Neuron (in vitro differentiated cells): ENCODE data around the gene GALNS.

Source experiments
- H2AFZ ChIP-seq: one replicate; pipeline ENCODE4 v1.6.1; 2013; ENCODE audit warnings: low read depth, mild to moderate bottlenecking, inconsistent platforms, low read length, moderate library complexity
- H3K27me3 ChIP-seq: one replicate; pipeline ENCODE4 v1.6.1; 2013; ENCODE audit warnings: low read length; ENCODE audit not compliant: insufficient read depth
- H3K36me3 ChIP-seq: one replicate; pipeline ENCODE4 v1.6.1; 2013; ENCODE audit warnings: low read length; ENCODE audit not compliant: insufficient read depth
- H3K4me1 ChIP-seq: one replicate; pipeline ENCODE4 v1.6.1; 2013; ENCODE audit warnings: low read length; ENCODE audit not compliant: insufficient read depth
- H3K4me3 ChIP-seq: 2 replicates; pipeline ENCODE4 v1.5.1; 2013; ENCODE audit warnings: mild to moderate bottlenecking, low read length, moderate library complexity
- H3K9me3 ChIP-seq: one replicate; pipeline ENCODE4 v1.6.1; 2013; ENCODE audit warnings: low read length

GALNS gene

DNA sequence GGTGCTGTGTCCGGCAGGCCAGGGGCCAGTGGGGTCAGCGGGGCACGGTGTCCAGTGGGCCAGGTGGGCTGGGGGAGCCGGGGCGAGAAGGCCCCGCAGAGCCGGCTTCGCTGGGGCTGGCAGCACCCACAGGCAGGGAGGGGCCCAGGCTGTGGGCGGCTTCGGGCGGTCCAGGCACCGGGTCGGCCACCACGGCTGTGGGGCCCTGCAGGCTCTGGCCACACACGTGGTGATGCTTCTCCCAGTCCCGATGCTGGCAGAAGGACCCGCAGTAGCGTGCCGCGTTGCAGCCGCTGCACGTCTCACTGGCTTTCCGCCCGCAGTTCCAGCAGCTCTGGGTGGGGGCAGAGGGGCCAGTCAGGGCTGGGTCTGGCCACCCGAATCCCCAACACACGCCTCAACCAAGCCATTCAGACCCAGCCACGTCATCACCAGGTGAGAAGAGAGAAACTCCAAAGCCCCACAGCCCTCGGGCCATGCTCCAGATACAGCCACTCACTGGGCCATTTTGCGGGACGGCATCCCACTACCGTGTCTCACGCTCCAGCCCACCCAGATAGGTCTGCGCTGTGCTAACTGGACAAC, 20.3 kb upstream of the GALNS start:
- peaks cover 24% of the 10 kb centered on the region for H3K27me3 ChIP-seq
- H3K9me3 ChIP-seq = no peaks in the 10 kb centered on the region
- no peak overlapping the region for H2AFZ ChIP-seq
- H3K4me3 ChIP-seq = no peak overlapping the region
- no peaks in the 10 kb centered on the region for H3K36me3 ChIP-seq
- peaks cover 7% of the 10 kb centered on the region for H3K4me1 ChIP-seq

DNA sequence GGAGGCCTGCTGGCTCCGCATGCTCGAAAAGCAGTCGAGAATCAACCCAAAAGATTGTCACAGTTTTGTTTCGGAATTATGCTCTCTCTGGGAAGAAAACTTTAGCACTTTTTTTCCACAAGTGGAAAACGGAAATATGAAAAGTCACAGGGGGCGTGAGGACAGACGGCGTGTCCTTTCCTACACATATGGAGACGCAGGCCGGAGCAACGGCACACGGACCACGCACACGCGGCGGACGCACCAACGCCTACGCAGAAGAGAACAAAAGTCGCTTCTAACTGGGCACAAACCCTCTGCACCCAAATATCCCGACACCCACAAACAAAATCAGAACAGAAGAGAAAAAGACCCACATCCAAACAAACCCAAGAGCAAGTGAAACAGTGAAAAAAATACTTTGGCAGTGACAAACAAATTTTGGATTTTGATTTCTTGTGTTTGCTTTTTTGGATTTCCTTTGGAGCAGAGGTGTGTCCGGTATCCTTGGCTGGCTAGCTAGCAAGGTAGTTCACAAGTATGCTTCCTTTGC, 19.0 kb upstream of the GALNS start:
- Histone ChIP-seq H2AFZ (no peak overlapping the region), H3K36me3 (no peaks in the 10 kb centered on the region), H3K27me3 (peaks cover 31% of the 10 kb centered on the region), H3K4me1 (peaks cover 7% of the 10 kb centered on the region), H3K9me3 (no peaks in the 10 kb centered on the region), H3K4me3 (no peak overlapping the region)

DNA sequence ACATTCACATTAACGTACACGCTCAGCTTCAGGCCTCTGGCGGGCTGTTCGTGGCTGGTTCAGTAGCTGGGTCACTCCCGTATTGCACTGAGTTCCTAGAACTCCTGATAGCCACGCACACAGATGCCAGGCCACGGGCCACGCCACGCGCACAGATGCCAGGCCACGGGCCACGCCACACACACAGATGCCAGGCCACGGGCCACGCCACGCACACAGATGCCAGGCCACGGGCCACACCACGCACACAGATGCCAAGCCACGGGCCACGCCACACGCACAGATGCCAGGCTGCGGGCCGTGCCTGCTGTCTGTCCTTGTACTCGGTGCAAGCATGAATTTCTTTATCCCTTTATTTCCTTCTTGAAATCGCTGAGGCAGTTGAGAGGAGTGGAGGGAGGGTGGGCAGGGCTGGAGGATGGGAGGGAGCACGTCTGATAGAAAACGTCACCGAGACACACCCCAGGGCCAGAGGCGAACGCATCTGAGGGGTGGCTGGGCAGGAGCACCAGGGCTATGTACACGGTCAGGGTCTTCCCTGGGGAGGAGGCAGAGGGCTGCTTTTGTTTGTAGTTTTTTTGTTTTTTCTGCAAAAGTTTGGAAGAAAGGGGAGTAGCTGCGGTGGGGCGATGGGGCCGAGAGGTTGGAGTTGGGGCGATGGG, 18.3 kb upstream of the GALNS start:
- H3K9me3 ChIP-seq = no peaks in the 10 kb centered on the region
- H3K4me1 ChIP-seq = no peaks in the 10 kb centered on the region
- no peaks in the 10 kb centered on the region for H3K36me3 ChIP-seq
- peaks cover 37% of the 10 kb centered on the region for H3K27me3 ChIP-seq
- H3K4me3 ChIP-seq = no peak overlapping the region
- no peak overlapping the region for H2AFZ ChIP-seq

DNA sequence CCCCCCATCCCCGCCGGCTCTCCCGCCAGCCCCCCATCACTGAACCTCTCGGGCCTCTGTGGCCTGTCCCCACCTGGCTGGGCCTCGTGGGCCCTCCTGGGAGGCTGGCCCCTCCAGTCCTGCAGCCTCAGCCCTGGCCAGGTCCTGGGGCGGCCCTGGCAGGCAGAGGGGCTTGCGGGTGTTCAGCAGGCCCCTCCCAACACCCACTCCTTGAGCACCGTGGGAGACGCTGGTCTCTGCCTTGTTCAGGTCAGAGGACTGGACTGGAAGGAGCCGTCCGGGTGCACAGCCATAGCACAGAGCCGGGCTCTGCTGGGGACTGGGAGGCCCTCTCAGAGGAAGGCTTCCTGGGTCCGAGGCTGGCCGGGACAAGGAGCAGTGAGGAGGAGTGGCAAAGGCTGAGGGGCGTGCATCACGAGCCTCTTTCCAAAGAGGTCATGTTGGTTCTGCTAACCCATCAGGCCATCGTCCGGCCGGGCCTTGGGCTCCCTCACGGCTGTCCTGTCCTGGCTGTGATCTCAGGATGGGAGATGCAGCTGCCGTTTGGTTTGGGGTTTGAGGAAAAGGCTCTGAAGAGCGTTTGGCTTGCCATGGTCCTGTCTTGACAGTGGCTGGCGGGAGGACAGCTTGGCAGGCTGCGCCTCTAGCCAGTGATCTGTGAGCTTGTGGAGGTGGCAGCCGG, 16.0 kb upstream of the GALNS start:
- Histone ChIP-seq H3K27me3 (peaks cover 51% of the 10 kb centered on the region), H2AFZ (no peak overlapping the region), H3K4me3 (no peak overlapping the region), H3K36me3 (no peaks in the 10 kb centered on the region), H3K9me3 (no peaks in the 10 kb centered on the region), H3K4me1 (no peaks in the 10 kb centered on the region)

DNA sequence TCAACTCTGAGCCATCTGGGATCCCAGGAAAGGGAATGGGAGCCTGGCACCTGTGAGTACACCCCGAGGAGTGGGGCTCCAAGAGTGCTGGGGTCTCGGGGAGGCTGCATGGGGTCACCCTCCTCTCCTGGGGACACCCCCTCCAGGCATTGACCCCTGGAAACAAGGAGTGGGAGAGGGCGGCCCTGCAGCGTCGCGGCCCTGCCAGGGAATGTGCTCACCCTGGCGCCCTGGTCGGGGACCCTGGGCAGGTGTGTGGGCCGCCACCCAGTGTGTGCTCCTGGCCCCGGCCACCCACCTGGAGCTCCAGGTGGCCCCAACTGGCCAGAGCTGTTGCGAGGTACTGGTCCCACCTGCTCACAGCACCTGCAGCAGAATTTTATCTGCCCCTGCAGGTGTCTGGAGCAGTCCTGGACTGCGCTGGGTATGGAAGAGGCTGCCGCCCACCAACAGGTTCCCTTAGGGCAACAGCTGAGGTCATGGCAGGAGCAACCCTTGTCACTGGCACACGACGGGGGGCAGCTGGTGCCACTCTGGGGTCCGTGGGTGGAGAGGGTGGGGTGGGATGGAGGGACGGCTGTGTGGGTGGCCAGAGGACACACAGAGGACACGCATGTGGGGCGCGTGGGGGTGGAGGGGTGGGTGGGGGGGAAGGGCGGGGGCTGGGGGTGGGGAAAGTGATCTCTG, 15.1 kb upstream of the GALNS start:
- no peaks in the 10 kb centered on the region for H3K36me3 ChIP-seq
- H3K27me3 ChIP-seq = peaks cover 51% of the 10 kb centered on the region
- H3K9me3 ChIP-seq = no peaks in the 10 kb centered on the region
- H2AFZ ChIP-seq = no peak overlapping the region
- no peak overlapping the region for H3K4me3 ChIP-seq
- no peaks in the 10 kb centered on the region for H3K4me1 ChIP-seq

DNA sequence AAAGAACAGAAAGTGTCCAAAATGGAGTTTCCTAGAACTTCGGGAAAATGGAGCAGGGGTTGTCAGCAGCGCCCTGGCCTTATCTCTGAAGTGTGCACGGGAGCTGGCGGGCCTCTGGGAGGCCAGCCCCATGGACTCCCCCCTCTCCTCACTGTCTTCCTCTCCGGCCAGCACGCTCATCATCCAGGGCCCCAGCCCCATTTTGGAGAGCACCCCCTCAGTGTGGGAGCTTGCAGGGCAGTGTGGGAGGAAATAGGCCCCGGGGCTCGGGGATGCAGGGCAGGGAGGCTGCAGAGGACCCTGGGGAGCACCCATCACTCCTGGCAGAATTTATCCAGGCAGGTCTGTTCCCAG, 14.6 kb upstream of the GALNS start:
- Histone ChIP-seq H3K4me3 (no peak overlapping the region), H3K36me3 (no peaks in the 10 kb centered on the region), H3K4me1 (no peaks in the 10 kb centered on the region), H2AFZ (no peak overlapping the region), H3K9me3 (no peaks in the 10 kb centered on the region), H3K27me3 (peaks cover 54% of the 10 kb centered on the region)

DNA sequence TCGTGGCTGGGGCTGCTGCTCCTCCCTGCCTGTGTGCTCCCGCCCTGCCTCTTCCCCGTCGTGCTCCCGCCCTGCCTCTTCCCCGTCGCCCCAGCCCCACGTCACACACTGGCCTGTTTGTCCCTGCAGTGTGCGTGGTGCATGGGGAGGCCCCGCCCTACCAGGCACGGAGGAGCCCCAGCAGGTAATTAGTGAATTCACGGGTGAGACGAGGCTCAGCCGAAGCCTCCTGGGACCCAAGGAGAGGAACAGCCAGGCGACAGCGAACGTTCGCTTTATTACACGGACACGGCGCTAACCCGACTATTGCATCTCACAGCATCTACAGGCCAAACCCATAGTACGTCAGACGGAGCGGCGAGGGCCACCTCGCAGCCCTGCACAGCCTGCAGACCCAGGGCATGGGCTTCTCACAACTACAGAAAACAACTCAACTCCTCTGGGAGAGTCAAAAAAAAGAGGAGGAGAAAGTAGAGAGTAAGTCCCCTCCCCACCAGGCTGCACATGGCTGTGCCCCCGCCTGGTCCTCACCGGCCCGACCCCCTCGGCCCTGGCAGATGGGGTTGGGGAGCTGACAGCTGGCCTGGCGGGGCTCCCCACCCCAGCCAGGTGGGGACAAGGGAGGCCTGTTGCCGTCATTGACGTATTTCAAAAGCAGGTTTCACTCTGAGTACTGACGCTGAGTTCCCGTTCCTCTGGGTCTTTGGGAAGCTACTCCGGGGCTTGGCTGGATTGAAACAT, 14.0 kb upstream of the GALNS start:
- no peak overlapping the region for H2AFZ ChIP-seq
- no peaks in the 10 kb centered on the region for H3K4me1 ChIP-seq
- H3K4me3 ChIP-seq = no peak overlapping the region
- H3K27me3 ChIP-seq = peaks cover 58% of the 10 kb centered on the region
- no peaks in the 10 kb centered on the region for H3K36me3 ChIP-seq
- no peaks in the 10 kb centered on the region for H3K9me3 ChIP-seq

DNA sequence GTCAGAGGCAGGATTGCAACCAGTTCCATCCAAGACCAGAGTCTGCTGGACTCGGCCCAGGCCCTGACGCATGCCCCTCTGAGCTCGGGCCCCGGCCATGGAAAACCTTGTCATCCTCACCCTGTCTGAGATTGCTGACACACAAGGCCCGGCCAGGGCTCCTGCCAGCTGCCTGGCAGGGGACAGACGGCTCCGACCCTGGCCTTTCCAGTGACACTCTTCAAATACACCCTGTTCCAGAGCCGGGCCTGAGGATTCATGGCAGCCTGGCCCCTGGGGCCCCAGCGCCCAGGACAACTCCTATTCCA, 12.9 kb upstream of the GALNS start:
- no peak overlapping the region for H2AFZ ChIP-seq
- H3K36me3 ChIP-seq = no peaks in the 10 kb centered on the region
- no peaks in the 10 kb centered on the region for H3K4me1 ChIP-seq
- no peaks in the 10 kb centered on the region for H3K9me3 ChIP-seq
- no peak overlapping the region for H3K4me3 ChIP-seq
- H3K27me3 ChIP-seq = peaks cover 56% of the 10 kb centered on the region

DNA sequence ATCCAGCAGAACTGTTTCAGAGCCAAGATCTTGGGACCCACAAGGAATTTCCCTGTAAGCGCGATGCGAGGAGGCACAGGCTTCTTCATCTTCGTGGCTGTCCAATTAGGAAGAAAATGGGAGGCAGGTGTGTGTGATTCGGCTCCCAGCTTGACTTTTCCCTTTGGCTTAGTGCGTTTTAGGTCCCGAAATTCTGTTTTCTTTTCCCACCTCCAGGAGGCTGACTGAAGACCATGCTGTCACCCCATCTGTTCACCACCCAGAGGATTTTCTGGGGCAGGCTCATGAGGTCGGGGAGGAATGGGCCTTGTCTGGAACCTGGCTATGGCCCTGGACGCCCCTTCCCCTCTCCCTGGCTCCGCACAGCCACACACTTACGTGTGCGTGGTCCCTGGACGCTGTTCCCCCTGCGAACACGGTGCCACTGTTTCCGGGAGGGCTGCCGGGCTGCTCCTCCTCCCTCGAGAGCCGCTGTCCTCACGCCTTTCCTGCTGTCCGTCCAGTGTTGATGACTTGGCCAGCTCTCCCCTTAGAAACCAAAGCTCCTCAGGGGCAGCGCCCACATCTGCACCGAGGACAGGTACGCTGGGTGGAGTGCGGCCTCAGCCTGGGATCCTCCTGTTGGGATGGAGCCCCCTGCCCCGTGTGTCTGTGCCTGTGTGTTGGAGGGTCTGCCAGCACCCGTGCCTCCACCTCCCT, 12.4 kb upstream of the GALNS start:
- peaks cover 56% of the 10 kb centered on the region for H3K27me3 ChIP-seq
- H3K36me3 ChIP-seq = no peaks in the 10 kb centered on the region
- no peak overlapping the region for H2AFZ ChIP-seq
- no peaks in the 10 kb centered on the region for H3K9me3 ChIP-seq
- H3K4me1 ChIP-seq = no peaks in the 10 kb centered on the region
- no peak overlapping the region for H3K4me3 ChIP-seq

DNA sequence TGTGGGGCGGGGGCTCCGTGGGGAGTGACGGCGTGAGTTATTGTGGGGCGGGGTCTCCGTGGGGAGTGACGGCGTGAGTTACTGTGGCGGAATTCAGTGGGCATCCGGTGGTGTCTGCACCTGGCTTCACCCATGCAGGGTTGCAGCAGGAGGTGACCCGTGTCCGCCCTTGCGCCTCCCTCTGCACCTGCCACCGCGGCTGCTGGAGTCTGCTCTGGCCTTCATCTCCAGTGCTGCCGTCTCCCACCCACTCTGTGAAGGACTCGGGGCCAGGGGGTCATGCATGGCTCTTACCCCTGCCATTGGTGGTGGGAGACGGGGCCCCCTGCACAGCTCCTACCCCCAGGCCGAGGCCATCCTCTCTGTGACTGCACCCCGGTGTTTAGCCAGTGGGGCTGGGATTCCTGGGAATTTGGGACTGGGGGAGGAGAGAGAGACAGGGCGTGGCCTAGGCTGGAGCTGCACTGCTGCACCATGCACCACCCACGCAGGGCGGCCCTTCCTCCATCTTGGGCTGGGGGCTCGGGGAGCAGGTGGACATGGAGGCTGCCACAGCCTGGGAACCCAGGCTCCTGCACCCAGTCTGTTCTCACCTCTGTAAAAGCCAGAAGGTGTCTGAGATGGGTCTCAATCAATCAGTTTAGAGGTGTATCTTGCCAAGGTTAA, 11.0 kb upstream of the GALNS start:
- Histone ChIP-seq H2AFZ (no peak overlapping the region), H3K9me3 (no peaks in the 10 kb centered on the region), H3K4me3 (no peak overlapping the region), H3K27me3 (peaks cover 49% of the 10 kb centered on the region), H3K36me3 (no peaks in the 10 kb centered on the region), H3K4me1 (no peaks in the 10 kb centered on the region)

DNA sequence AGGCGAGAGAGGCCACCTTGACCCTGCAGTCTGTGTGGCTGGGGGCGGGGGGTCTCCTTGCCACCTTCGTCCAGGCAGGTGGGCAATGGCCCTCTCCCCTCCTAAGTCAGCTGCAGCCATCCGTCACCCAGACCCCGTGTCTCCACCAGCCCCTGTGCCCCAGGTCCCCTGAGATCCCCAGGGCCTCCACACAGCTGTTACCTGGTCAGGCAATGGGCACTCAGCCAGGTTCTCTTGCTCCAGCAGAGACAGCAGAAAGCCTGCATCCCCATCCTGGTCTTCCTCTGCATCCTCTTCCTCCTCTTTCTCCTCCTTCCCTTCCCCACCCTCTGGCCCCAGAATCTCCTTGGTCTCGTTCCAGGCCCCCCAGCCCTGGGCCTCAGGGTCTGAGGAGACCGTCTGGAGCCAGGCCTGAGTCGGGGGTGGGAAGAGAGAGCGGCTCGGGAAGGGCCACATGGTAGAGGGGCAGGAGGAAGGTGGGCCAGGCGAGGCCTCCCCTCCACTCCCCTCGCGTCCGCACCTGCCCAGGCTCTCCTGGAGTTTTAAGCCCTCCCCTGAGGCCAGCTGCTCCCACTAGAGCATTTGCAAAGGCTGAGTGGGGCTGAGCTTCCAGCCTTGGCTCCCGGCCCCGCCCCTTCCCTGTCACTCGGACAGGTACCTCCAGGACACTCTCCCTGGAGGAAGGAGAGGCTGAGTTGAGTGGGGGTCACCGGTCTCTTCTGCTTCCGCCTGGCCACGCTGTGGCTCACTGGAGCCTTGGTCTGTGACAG, 9.6 kb upstream of the GALNS start, which contains the start of gene PABPN1L:
TSS of gene PABPN1L (minus strand) at position 510 of the 770 bp plus-strand sequence. CDS start at position 456, 54 bp downstream.
- H3K4me3 ChIP-seq = no peak within 1 kb of the TSS

More for the DNA sequence above, 9.6 kb upstream of the GALNS start, which contains the start of gene PABPN1L:
- peaks cover 4% of the 10 kb centered on the region for H3K36me3 ChIP-seq
- H2AFZ ChIP-seq = no peak within 1 kb of the TSS
- no peaks in the 10 kb centered on the region for H3K9me3 ChIP-seq
- peaks cover 37% of the 10 kb centered on the region for H3K27me3 ChIP-seq
- H3K4me1 ChIP-seq = no peaks in the 10 kb centered on the region
